Fibroblast of the aortic adventitia (primary cell): ENCODE data around the gene E2F2. TPM values are rescaled to one million over a fixed set of nuclear protein-coding genes. Genes with fewer than 3 reads are reported as not detected.
A peak's percentile ranks its signal among the peaks of the same experiment; 100 is the strongest.

Experiments used
- DNase-seq: peaks from one replicate; pipeline ENCODE4 v3.0.0-alpha.2; 2010; ENCODE audit warnings: low read depth
- H3K4me3 ChIP-seq: 2 replicates; pipeline ENCODE4 v1.5.1; 2011; ENCODE audit warnings: low read depth, mild to moderate bottlenecking, control low read depth, low read length, moderate library complexity
- total RNA-seq: library from RNA; depleted of rRNA; stranded (reverse); fragments of >200 nt; gene quantifications from 2 replicates; pipeline ENCODE4 v1.2.3, GENCODE V29; 2012; ENCODE audit warnings: low replicate concordance
- TF ChIP-seq, protein P1 (sequence below): IDR thresholded peaks from 2 replicates; pipeline ENCODE4 v1.5.1; 2011; ENCODE audit warnings: mild to moderate bottlenecking, low read length, control low read depth, inconsistent platforms; ENCODE audit not compliant: insufficient read depth

The E2F2 gene, protein sequence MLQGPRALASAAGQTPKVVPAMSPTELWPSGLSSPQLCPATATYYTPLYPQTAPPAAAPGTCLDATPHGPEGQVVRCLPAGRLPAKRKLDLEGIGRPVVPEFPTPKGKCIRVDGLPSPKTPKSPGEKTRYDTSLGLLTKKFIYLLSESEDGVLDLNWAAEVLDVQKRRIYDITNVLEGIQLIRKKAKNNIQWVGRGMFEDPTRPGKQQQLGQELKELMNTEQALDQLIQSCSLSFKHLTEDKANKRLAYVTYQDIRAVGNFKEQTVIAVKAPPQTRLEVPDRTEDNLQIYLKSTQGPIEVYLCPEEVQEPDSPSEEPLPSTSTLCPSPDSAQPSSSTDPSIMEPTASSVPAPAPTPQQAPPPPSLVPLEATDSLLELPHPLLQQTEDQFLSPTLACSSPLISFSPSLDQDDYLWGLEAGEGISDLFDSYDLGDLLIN
- total RNA-seq, result 5.6 TPM in 1 of 2 replicates, not detected in the other

DNA sequence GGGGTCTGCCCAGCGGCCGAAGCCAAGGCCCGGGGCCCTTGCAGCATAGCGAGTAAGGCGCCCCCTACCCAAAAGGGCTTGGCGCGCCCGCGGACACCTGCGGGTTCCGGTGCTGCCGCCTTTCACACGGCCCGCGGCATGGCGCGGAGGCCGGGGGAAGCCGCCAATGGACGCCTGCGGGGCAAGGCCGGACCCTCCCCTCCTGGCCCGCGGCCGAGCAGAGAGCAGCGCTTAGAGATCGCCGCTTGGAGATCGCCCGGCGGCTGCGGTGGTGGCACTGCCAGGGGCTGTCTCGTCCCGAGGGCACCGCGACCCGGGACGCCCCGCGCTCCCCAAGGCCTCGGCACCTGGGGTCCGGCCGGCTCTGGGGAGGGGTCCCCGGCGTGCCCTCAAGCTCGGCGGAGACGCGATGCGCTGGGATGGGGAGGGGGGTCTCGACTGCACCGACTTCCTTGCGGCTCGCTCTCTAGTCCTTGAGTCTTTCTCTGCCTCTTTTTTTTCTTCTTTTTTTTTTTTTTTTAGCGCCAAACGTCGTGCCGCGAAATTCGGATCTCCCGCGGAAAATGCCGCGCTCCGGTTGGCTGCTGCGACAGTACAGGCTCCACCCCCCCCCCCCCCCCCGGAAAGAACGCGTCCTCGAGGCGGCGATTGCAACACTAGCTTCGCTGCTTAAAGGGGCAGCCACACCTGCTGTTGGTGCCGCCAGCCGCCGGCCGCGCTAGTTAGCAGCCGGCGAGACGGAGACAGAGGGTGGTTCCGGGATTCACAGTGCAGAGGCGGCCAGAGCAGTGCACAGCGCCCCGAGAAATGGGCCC lies at the start of gene E2F2:
Gene E2F2 (minus strand): TSS at position 487 of the 815 bp plus-strand sequence. CDS start 440 bp downstream, at position 47.
- DNase-seq, result peak; percentile 78
- TF ChIP-seq, protein P1, sequence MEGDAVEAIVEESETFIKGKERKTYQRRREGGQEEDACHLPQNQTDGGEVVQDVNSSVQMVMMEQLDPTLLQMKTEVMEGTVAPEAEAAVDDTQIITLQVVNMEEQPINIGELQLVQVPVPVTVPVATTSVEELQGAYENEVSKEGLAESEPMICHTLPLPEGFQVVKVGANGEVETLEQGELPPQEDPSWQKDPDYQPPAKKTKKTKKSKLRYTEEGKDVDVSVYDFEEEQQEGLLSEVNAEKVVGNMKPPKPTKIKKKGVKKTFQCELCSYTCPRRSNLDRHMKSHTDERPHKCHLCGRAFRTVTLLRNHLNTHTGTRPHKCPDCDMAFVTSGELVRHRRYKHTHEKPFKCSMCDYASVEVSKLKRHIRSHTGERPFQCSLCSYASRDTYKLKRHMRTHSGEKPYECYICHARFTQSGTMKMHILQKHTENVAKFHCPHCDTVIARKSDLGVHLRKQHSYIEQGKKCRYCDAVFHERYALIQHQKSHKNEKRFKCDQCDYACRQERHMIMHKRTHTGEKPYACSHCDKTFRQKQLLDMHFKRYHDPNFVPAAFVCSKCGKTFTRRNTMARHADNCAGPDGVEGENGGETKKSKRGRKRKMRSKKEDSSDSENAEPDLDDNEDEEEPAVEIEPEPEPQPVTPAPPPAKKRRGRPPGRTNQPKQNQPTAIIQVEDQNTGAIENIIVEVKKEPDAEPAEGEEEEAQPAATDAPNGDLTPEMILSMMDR, result peak; percentile 19

DNA sequence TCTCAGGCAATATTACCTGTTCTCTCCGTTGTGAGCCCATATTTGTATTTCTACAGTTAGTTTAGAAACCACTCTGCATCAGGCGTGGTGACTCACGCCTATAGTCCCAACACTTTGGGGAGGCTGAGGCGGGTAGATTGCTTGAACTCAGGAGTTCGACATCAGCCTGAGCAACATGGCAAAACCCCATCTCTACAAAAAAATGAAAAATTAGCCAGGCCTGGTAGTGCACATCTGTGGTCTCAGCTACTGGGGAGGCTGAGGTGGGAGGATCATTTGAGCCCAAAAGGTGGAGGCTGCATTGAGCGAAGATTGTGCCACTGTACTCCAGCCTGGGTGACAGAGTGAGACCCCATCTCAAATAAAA lies 47.9 kb upstream of the E2F2 start:
- no peak overlapping the region for H3K4me3 ChIP-seq
- TF ChIP-seq, protein P1, result no peak
- DNase-seq, result no peak

More for the DNA sequence above, at the start of gene E2F2:
- H3K4me3 ChIP-seq, result peak within 1 kb of the TSS; percentile 67

DNA sequence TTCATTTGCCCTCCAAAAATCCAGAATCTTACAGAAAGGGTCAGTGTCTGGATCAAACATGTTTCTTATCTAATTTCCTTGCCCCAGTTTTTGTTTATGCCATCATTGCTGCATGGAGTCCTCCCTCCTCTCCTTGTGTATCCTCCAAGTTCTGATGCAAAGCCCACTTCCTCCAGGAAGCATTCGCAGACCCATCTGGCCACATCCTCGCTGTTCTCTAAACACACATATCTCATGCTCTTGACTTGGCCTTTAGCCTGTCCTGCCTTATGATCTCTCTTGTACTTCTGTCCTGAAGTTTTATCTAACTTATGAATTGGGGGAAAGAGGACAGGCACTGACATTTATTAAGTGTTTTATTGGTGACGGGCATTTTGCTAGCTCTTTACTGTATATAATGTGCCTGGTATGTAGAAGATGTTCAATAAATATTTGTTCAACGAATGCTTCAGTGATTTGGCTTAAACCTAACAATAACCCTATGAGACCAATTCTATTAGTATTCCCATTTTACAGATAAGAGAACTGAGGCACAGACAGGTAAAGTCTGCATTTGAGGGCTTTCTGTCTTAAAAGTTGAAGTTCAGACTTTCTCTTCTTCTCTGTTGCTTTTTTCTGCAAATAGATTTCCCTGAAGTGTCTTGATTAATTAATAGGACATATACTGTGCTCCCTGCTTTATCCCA lies 47.4 kb upstream of the E2F2 start:
- TF ChIP-seq, protein P1, result no peak
- no peak overlapping the region for H3K4me3 ChIP-seq
- no peak for DNase-seq

DNA sequence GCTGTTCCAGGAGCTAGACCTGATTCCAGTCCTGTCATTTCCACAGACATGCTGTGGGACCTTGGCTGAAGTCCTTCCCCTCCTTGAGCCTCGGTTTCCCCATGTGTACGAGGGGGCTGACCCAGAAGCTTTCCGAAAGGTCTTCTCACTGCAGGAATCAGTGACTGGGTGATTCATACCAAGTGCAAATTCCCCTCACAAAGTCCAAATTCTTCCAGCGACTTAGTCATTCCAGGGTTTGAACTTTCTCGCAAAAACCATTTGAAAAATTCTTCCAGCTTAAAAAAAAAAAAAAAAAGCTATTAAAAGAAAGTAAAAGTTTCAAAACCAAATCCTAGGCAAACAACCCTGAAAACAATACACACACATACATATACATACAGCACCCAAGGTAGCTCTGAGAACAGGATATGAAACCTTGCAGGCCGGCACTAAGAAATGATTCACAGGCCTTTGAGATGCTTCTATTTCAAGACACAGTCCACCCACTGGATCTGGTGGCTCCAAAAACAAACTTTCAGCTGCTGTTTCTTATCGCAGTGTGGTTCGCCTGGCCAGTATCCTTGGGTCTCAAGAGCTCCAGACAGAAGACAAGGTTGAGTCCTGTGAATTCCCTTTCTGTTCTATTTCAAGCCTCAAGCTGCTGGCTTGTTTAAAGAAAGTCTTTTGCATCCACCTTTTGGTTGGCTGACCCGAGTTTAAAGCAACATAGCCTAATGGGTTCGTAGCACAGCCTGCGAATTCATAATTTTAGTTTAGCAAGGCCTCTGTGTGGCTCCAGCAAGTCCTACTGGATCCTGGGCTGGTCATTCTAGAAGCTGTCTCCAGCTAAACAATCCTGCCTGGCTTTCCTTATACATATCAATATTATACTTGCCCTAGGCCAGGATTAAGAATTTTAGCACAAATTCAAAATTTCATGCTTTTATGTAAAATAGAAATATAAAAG lies 46.3 kb upstream of the E2F2 start:
- H3K4me3 ChIP-seq, result peak overlapping the region; percentile 60
- DNase-seq, result peak; percentile 97
- TF ChIP-seq, protein P1, result no peak

DNA sequence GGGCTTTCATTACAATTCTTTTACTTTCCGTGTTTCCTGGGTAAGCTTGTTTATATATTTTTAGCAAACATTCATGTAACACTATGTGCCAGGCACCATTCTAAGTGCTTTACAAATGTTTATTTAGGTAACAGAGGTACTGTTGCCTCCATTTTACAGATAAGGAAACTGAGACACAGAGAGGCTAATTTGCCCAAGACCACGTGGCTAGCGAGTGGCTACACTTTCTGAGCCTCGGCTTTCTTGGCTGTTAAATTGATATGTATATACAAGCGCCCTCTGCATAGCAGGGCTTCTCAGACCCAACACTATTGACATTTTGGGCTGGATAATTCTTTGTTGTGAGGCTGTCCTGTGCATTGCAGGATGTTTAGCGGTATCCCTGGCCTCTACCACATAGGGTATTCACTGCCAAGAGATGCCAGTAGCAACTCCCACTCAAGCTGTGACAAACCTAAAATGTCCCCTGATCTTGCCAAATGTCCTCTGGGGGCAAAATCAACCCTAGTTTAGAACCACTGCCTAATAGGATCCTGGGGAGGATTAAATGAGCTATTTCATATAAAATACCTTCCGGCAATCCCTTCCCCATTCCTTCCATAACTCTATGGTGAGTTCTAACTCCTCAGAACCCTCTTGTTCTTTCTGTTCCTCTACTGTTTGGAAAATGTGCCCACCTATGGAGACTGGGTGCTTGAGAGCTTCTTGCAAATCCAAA lies 45.5 kb upstream of the E2F2 start:
- DNase-seq, result peak; percentile 42
- TF ChIP-seq, protein P1, result no peak
- peak overlapping the region; percentile 60 for H3K4me3 ChIP-seq
